ENCODE results near the gene KANK4.

Gene KANK4

GRCh38 chr1:62318756-62319544 lies at the start of gene KANK4:
KANK4 (minus strand) TSS chr1:62319434; CDS start chr1:62281564, 37,870 bp downstream.
- no peak for DNase-seq (ENCODE audit: low spot score)

- no peak for DNase-seq (ENCODE audit: low spot score)
Observed at GRCh38 chr1:62368989-62369388, 49.8 kb upstream of the KANK4 start.

GRCh38 chr1:62367005-62367557 lies 47.8 kb upstream of the KANK4 start:
- DNase-seq (ENCODE audit: low spot score), result no peak

- DNase-seq (ENCODE audit: low spot score), result no peak
Observed at GRCh38 chr1:62364721-62365120, 45.5 kb upstream of the KANK4 start.

GRCh38 chr1:62362926-62363325 lies 43.7 kb upstream of the KANK4 start:
- DNase-seq (ENCODE audit: low spot score), result no peak

- no peak for DNase-seq (ENCODE audit: low spot score)
Observed at GRCh38 chr1:62362061-62362917, 43.1 kb upstream of the KANK4 start.

GRCh38 chr1:62361431-62361830 lies 42.2 kb upstream of the KANK4 start:
- no peak for DNase-seq (ENCODE audit: low spot score)

GRCh38 chr1:62358665-62359373 lies 39.6 kb upstream of the KANK4 start:
- DNase-seq (ENCODE audit: low spot score), result no peak

GRCh38 chr1:62357916-62358315 lies 38.7 kb upstream of the KANK4 start:
- no peak for DNase-seq (ENCODE audit: low spot score)

- no peak for DNase-seq (ENCODE audit: low spot score)
Observed at GRCh38 chr1:62356257-62356835, 37.1 kb upstream of the KANK4 start.

- no peak for DNase-seq (ENCODE audit: low spot score)
Observed at GRCh38 chr1:62355095-62355494, 35.9 kb upstream of the KANK4 start.

GRCh38 chr1:62353853-62354252 lies 34.6 kb upstream of the KANK4 start:
- DNase-seq (ENCODE audit: low spot score), result no peak

GRCh38 chr1:62352387-62352786 lies 33.2 kb upstream of the KANK4 start:
- DNase-seq (ENCODE audit: low spot score), result no peak

- DNase-seq (ENCODE audit: low spot score), result no peak
Observed at GRCh38 chr1:62349470-62350233, 30.4 kb upstream of the KANK4 start.

- DNase-seq (ENCODE audit: low spot score), result no peak
Observed at GRCh38 chr1:62346886-62347285, 27.7 kb upstream of the KANK4 start.

- no peak for DNase-seq (ENCODE audit: low spot score)
Observed at GRCh38 chr1:62343911-62344310, 24.7 kb upstream of the KANK4 start.

- no peak for DNase-seq (ENCODE audit: low spot score)
Observed at GRCh38 chr1:62342270-62342669, 23.0 kb upstream of the KANK4 start.

GRCh38 chr1:62341615-62342014 lies 22.4 kb upstream of the KANK4 start:
- no peak for DNase-seq (ENCODE audit: low spot score)

- no peak for DNase-seq (ENCODE audit: low spot score)
Observed at GRCh38 chr1:62341089-62341488, 21.9 kb upstream of the KANK4 start.

GRCh38 chr1:62337706-62338631 lies 18.7 kb upstream of the KANK4 start:
- DNase-seq (ENCODE audit: low spot score), result no peak
